Motor neuron (in vitro differentiated cells): ENCODE measurements around the gene WNT10A. TPM values are rescaled to one million over a fixed set of nuclear protein-coding genes. Genes with fewer than 3 reads are reported as not detected.
"Not testable (repeated sequence)": the region's sequence is repeated elsewhere in the genome, so short reads cannot be mapped to it uniquely, and the experiment has no call there.

ENCODE experiments used
- ATAC-seq, 8 experiments: fragments of 200-7000 bp; cut with Tn5 transposase; replicated peaks in 6 of 8; 2 replicates each; pipeline ENCODE4 v1.8.0; 2021; ENCODE audit warnings: mild to moderate bottlenecking in 8 of 8, moderate library complexity in 8 of 8
- H3K27ac ChIP-seq, 2 donors: fragments of 250-450 bp; sonication (Bioruptor Pico); 2 replicates each; pipeline ENCODE4 v1.9.0; 2021; ENCODE audit warnings: antibody characterized with exemption in 2 of 2, mild to moderate bottlenecking in 2 of 2, moderate library complexity in 1 of 2
- H3K4me1 ChIP-seq, 2 donors: fragments of 250-450 bp; sonication (Bioruptor Pico); replicated peaks in 1 of 2; 2 replicates each; pipeline ENCODE4 v1.6.1; 2021; ENCODE audit warnings: antibody characterized with exemption in 2 of 2, mild to moderate bottlenecking in 2 of 2, moderate library complexity in 1 of 2
- H3K4me3 ChIP-seq, 5 donors: fragments of 250-450 bp; sonication (Bioruptor Pico); 2 replicates each; pipeline ENCODE4 v1.9.0; 2021; ENCODE audit warnings: antibody characterized with exemption in 5 of 5, mild to moderate bottlenecking in 5 of 5, moderate library complexity in 4 of 5
- WGBS, 10 experiments: fragments of 450-650 bp; shearing (Covaris generic); methylation state at CpG; one replicate each; pipeline ENCODE4 v1.0.0; 2022; 5-methylcytosine and 5-hydroxymethylcytosine counted together
- in situ Hi-C, 9 experiments: fragments of 400-800 bp; cut with MboI; loops; one replicate each; pipeline ENCODE4 v1.15.0; 2021; ENCODE audit warnings: low sequenced_read_pairs in 9 of 9, low pct_unique_long_range_greater_than_20kb in 2 of 9; ENCODE audit not compliant: unreplicated experiment in 9 of 9
- total RNA-seq, 8 experiments: library from RNA; unstranded; fragments of 300-600 nt; gene quantifications; 2 replicates each; pipeline versions ENCODE4 v1.2.3 to v1.2.4, GENCODE V29; 2022

The WNT10A gene
- total RNA-seq, 8 experiments from 2014 or later, result 0.11 to 0.81 (median 0.14) TPM; not detected in 5

GRCh38 chr2:218908721-218909619 is 28.3 kb downstream of the WNT10A start:
- ATAC-seq, result peak; percentile 97 to 100 (median 99)
- no peak overlapping the region for H3K27ac ChIP-seq
- H3K4me1 ChIP-seq, result no peaks in the 10 kb centered on the region
- in situ Hi-C loops, result no loop called here
- peak overlapping the region; percentile 27 to 42 (median 33) for H3K4me3 ChIP-seq
- WGBS, 10 experiments, result 0 to 14% (median 1%) methylated on average over 1 to 23 of the region's 58 CpGs; no CpG with 5 or more reads in 3 of the 10 experiments

- 60 to 100% (median 77%) methylated on average over 1 to 5 of the region's 6 CpGs; no CpG with 5 or more reads in 1 of the 10 experiments for WGBS, 10 experiments
- Histone ChIP-seq H3K27ac (no peak overlapping the region), H3K4me1 (no peaks in the 10 kb centered on the region), H3K4me3 (no peak overlapping the region)
- ATAC-seq, result no peak
- in situ Hi-C loops, result no loop called here
Measured at GRCh38 chr2:218910741-218911140, 30.1 kb downstream of the WNT10A start.

- WGBS, 10 experiments, result 75 to 100% (median 95%) methylated on average over 1 of the region's 1 CpG; no CpG with 5 or more reads in 4 of the 10 experiments
- in situ Hi-C loops, result no loop called here
- no peak for ATAC-seq
Measured at GRCh38 chr2:218920504-218920903, 39.9 kb downstream of the WNT10A start.

DNA sequence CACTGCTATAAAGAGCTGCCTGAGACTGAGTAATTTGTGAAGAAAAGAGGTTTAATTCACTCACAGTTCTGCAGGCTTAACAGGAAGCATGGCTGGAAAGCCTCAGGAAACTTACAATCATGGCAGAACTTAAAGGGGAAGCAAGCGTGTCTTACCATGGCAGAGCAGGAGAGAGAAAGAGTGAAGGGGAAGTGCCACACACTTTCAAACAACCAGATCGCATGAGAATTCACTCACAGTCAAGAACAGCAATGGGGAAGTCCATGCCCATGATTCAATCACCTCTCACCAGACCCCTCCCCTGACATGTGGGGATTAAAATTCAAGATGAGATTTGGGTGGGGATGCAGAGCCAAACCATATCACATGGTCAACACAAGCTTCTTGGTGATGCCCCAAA is 44.1 kb downstream of the WNT10A start:
- in situ Hi-C loops, result no loop called here
- no peaks in the 10 kb centered on the region for H3K4me1 ChIP-seq
- 56 to 86% methylated on average over 1 to 2 of the region's 2 CpGs; no CpG with 5 or more reads in 8 of the 10 experiments for WGBS, 10 experiments
- no peak for ATAC-seq
- H3K4me3 ChIP-seq, result no peak overlapping the region
- no peak overlapping the region for H3K27ac ChIP-seq

More at GRCh38 chr2:218920504-218920903, 39.9 kb downstream of the WNT10A start:
- H3K27ac ChIP-seq, result no peak overlapping the region
- H3K4me3 ChIP-seq, result no peak overlapping the region
- H3K4me1 ChIP-seq, result no peaks in the 10 kb centered on the region

GRCh38 chr2:218925434-218925833 is 44.8 kb downstream of the WNT10A start:
- H3K4me3 ChIP-seq, result no peak overlapping the region
- ATAC-seq, result no peak
- 0 to 67% (median 23%) methylated on average over 1 to 2 of the region's 2 CpGs; no CpG with 5 or more reads in 2 of the 10 experiments for WGBS, 10 experiments
- no peaks in the 10 kb centered on the region for H3K4me1 ChIP-seq
- no peak overlapping the region for H3K27ac ChIP-seq
- in situ Hi-C loops, result no loop called here

GRCh38 chr2:218927422-218927821 is 46.8 kb downstream of the WNT10A start:
- no peak overlapping the region for H3K27ac ChIP-seq
- 0 to 90% (median 65%) methylated on average over 1 to 2 of the region's 2 CpGs; no CpG with 5 or more reads in 2 of the 10 experiments for WGBS, 10 experiments
- in situ Hi-C loops, result no loop called here
- no peak overlapping the region for H3K4me3 ChIP-seq
- peak in 1 of 8 experiments; percentile 73 for ATAC-seq
- no peaks in the 10 kb centered on the region for H3K4me1 ChIP-seq

DNA sequence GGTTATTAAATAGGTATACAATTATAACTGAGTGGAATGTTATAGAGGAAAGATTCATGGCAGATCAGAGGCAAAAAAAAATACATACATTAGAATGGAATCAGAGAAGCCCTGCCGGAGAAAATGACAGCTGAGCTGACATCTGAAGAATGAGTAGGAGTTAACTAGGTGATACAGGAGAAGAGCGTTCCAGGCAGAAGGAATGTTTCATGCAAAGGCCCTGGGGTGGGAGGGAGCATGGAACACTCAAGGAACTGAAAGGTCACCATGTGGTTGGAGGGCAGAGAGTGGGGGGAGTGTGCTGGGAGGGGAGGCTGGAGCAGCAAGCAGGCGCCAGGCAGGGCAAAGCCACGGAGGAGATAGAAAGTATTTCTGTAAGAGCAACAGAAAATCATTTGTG is 47.2 kb downstream of the WNT10A start:
- in situ Hi-C loops, result no loop called here
- H3K4me1 ChIP-seq, result no peaks in the 10 kb centered on the region
- H3K4me3 ChIP-seq, result no peak overlapping the region
- no peak overlapping the region for H3K27ac ChIP-seq
- 0 to 100% (median 57%) methylated on average over 1 to 2 of the region's 4 CpGs; no CpG with 5 or more reads in 1 of the 10 experiments for WGBS, 10 experiments
- ATAC-seq, result no peak

GRCh38 chr2:218930488-218930887 is 49.8 kb downstream of the WNT10A start:
- ATAC-seq, in situ Hi-C loops, H3K4me1 ChIP-seq, H3K27ac ChIP-seq, H3K4me3 ChIP-seq: not testable (repeated sequence)
- 60 to 100% (median 94%) methylated on average over 1 to 4 of the region's 10 CpGs; no CpG with 5 or more reads in 6 of the 10 experiments for WGBS, 10 experiments

- no CpG with 5 or more reads among the region's 25 CpGs for WGBS, 10 experiments
- in situ Hi-C loops, H3K4me3 ChIP-seq, ATAC-seq, H3K27ac ChIP-seq, H3K4me1 ChIP-seq: not testable (repeated sequence)
Measured at GRCh38 chr2:218931751-218932150, 51.1 kb downstream of the WNT10A start.

Other genes with a start within 250 kb of the WNT10A start
- 10 to 100 TPM in 7 of 8 experiments, 1 to 10 TPM in 1; 7.4 to 29.1 (median 15.1) TPM for gene ZNF142, start 221.2 kb upstream of the WNT10A start, total RNA-seq
- 10 to 100 TPM; 25.8 to 57.7 (median 38.8) TPM for gene BCS1L, start 221.2 kb upstream of the WNT10A start, total RNA-seq
- gene RNF25, start 208.8 kb upstream of the WNT10A start, total RNA-seq, result 10 to 100 TPM; 20.9 to 37.9 (median 28.7) TPM
- gene STK36, start 208.8 kb upstream of the WNT10A start, total RNA-seq, result 10 to 100 TPM; 12.7 to 93.3 (median 26.0) TPM
- 10 to 100 TPM; 11.1 to 78.3 (median 23.4) TPM for gene TTLL4, start 170.0 kb upstream of the WNT10A start, total RNA-seq
- 100 to 1,000 TPM in 1 of 8 experiments, 10 to 100 TPM in 3, 1 to 10 TPM in 4; 1.0 to 104 (median 7.4) TPM for gene CYP27A1, start 98.7 kb upstream of the WNT10A start, total RNA-seq
- 1 to 10 TPM in 2 of 8 experiments, under 1 TPM in 3, not detected in 3; 0.07 to 5.1 (median 0.56) TPM for gene PRKAG3, start 49.0 kb upstream of the WNT10A start, total RNA-seq
- gene WNT6, start 21.0 kb upstream of the WNT10A start, total RNA-seq, result under 1 TPM in 3 of 8 experiments, not detected in 5; 0.14 to 0.93 (median 0.24) TPM
- 1 to 10 TPM in 5 of 8 experiments, under 1 TPM in 3; 0.13 to 4.6 (median 1.5) TPM for gene CDK5R2, start 78.8 kb downstream of the WNT10A start, total RNA-seq
- 1 to 10 TPM in 1 of 8 experiments, under 1 TPM in 3, not detected in 4; 0.08 to 4.6 (median 0.65) TPM for gene FEV, start 104.3 kb downstream of the WNT10A start, total RNA-seq
- gene CRYBA2, start 112.6 kb downstream of the WNT10A start, total RNA-seq, result 10 to 100 TPM in 1 of 8 experiments, under 1 TPM in 2, not detected in 5; 0.81 to 11.2 (median 0.87) TPM
- 1 to 10 TPM in 3 of 8 experiments, under 1 TPM in 5; 0.46 to 6.3 (median 0.66) TPM for gene CFAP65, start 160.7 kb downstream of the WNT10A start, total RNA-seq
- gene IHH, start 180.1 kb downstream of the WNT10A start, total RNA-seq, result under 1 TPM in 5 of 8 experiments, not detected in 3; 0.08 to 0.57 (median 0.46) TPM